GM18511 (cell line): ENCODE data around the gene NUSAP1.
"Not testable (repeated sequence)": the region's sequence is repeated elsewhere in the genome, so short reads cannot be mapped to it uniquely, and the experiment has no call there.

Experiments
- ATAC-seq: cut with Tn5 transposase; IDR thresholded peaks from one replicate; pipeline ENCODE4 v1.9.1; 2021; ENCODE audit warnings: mild to moderate bottlenecking, moderate library complexity; ENCODE audit not compliant: unreplicated experiment

NUSAP1 gene

DNA sequence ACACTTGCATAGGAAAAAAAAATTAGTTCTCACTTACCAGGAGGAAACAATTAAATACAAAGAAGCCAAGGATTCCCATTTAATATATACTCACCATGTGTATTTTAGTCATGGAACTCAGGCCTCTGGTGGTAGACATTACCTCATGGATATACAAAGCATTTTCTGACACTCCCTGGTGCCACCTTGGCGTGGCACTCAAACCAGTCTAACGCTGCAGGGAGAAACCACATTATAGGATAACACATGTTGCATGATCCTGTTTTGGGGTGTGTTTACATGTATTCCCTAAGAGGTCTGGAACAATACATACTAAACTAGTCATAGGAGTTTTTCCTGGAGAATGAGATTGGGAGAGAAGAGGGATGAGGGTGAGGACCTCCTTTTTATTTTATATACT is 78.3 kb downstream of the NUSAP1 start:
- no peak for ATAC-seq

DNA sequence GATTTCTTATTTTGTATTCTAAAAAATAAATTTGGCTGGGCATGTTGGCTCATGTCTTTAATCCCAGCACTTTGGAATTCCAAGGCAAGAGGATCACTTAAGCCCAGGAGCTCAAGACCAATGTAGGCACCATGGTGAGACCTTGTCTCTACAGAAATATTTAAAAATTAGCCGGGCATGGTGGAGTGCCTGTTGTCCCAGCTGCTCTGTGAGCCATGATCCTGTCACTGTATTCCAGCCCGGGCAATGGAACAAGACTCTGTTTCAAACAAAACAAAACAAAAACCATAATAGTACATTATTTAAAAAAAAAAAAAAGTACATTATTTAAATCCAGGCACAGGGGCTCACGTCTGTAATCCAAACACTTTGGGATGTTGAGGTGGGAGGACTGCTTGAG is 78.8 kb downstream of the NUSAP1 start:
- ATAC-seq = no peak

DNA sequence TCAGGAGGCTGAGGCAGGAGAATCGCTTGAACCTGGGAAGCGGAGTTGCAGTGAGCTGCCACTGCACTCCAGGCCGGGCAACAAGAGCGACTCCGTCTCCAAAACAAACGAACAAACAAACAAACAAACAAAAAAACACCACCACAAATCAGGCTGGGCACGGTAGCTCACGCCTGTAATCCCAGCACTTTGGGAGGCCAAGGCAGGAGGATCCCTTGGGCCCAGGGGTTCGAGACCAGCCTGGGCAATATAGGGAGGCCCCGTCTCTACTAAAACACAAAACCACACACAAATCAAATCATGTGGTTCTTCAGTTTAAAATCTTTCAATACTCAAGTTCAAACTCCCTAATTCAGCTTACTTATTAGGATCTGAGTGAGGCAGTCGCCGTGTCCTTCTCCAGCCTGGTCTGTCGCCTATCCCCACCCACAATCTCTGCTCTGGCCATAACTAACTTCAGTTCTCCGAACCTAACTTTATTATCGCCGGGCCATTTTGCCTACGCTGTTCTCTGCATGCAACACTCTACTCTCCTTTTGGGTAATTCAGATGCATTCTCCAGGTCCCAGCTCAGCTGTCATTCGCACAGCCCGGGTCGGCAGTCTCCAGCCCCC is 83.6 kb downstream of the NUSAP1 start:
- peak; percentile 22 for ATAC-seq

DNA sequence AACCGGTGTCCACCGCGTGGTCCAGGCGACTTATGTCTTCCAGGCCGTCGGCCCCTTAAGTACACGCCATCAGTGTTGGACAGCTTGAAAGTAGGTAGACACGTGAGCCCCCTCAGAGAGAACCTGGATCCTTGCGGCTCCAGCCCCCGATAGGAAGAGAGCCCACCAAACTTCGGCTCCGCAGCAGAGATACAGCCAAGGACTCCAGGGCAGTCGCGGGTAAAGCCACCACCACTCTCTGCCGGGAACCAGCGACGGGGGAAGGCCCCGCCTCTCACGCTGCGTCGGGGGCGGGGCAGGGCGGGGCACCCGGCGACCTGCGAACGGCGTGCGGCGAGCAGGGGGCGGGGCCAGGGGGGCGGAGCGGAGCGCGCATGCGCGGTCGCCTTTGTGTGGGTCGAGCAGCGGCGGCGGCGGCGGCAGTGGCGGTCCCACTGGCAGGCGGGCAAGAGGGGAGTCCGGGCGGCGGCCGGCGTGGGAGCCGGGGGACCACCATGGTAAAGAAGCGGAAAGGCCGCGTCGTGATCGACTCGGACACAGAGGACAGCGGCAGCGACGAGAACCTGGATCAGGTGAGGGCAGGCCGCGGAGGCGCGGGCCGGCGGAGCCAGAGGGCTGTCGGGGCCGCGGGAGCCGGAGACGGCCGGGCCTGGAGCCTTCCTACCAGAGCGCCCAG is 84.2 kb downstream of the NUSAP1 start, which contains the start of gene RTF1:
RTF1 (plus strand) TSS at position 354 of the 676 bp plus-strand sequence; CDS start at position 375, 21 bp downstream.
- peak; percentile 89 for ATAC-seq

DNA sequence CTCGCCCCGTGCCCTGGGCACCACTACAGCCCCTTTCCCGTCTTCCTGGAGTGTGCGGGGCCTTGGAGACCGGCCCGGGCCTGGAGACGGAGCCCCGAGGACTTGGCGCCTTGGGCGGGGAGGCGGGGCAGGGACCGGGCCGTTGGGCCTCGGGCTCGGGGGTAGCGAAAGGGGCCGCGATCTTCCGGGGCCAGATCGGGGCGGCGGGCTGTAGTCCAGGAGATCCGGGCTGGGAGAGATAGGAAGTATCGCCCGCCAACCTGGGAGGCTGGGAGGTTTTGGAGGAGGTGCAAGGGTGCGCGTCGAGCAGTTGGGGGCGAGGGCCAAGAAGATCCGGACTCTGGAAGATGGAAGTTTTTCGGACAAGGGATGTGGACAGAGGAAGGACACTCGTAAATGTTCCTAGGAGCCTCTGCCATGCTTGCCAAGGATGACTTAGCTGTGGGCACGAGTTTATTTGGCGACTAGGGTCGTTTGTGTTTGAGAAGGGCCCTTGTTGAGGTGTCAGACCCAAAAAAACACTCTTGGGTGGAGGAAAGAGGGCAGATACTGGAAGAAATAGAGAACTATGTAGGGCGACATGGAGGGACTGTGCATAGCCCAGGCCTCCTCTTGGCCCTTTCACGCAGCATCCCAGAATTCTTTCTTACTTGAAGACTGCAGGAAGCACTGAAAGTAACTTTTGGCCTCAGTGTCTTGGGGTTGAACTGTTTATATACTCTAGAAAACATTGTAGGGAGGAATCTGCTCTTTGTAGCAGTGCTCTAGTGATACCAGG is 84.9 kb downstream of the NUSAP1 start:
- peak; percentile 44 for ATAC-seq

DNA sequence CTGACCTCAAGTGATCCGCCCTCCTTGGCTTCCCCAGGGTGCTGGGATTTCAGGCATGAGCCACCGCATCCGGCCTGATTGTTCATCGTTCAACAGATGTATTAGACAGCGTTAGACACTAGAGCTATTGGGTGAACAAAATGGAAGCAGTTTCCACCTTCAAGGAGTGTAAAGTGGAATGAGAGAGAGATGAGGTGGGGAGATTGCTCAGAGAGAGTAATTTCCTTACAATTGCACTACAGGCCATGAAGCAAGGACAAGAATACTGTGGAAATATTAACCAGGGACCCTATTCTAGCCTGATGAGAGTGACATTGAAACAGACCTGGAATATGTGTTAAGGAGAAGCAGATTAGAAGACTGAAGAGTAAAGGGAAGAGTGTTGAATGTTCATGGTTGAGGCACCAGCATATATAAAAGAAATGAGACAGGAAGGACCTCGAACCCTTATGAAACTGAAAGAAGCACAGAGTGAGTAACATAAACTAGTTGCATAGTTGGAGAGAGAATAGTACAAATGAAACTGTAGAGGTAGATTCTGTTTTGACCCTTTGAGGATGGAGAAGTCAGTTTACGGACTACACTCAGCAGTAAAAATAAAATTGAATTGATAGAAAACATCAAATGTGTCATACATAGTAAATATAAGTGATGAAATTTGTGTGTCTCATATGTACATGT is 91.4 kb downstream of the NUSAP1 start:
- ATAC-seq = peak; percentile 78

DNA sequence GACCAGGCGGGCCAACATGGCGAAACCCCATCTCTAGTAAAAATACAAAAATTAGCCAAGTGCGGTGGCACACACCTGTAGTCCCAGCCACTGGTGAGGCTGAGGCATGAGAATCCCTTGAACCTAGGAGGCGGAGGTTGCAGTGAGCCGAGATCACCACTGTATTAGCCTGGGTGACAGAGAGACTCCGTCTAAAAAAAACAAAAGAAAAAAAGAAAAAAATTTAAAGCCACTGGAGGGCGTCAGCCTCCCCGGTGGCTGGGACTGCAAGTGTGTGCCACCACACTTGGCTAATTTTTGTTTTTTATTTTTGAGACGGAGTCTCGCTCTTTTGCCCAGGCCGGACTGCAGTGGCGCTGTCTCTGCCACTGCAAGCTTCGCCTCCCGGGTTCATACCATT is 92.1 kb downstream of the NUSAP1 start:
- ATAC-seq = no peak

DNA sequence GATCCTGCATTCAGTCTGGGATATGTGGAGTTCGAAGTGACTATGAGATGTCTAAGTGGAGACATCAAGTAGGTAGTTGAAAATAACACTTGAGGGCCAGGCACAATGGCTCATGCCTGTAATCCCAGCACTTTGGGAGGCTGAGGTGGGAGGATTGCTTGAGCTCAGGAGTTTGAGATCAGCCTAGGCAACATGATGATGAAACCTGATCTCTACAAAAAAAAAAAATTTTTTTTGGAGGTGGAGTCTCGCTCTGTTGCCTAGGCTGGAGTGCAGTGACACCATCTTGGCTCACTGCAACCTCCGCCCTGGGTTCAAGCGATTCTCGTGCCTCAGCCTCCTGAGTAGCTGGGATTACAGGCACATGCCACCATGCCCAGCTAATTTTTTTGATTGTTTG is 93.2 kb downstream of the NUSAP1 start:
- not testable (repeated sequence) for ATAC-seq

DNA sequence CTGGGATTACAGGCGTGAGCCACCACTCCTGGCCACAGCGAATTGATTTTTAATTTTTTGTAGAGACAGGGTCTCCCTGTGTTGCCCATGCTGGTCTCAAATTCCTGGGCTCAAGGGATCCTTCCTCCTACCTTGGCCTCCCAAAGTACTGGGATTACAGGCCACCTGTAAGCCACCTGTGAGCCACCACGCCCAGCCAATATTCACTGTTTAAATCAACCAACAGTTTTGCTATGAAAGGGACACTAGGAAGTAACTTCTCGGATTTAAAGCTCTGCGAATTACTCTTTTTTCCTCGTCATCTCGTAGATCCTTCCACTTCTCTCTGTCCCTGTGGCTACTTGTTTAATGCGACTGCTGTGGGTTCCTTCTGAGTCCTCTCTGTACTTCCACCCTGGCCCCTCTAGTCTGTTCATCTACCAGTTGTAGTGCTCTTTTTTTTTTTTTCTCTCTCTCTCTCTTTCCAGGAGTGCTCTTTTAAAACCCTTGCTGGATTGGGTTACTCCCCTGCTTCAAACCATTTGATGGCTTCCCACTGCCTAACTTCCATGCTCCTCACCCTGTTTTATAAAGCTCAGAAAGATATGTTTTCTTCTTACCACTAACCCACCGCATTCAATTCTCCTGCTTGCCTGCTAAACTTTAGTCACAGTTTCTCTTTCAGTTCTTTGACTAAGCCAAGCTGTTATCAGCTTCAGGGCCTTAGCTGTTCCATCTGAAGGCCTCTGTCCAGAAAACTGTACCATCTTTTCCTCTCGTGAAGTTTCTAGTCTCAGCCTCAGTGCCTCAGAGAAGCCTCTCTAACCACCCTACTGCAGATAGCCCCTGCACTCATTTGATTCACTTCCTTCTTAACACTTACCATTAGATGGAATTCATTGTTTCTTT is 96.6 kb downstream of the NUSAP1 start:
- ATAC-seq = peak; percentile 78
